DMS53 treated with DMSO at 0.1 percent for 48 hours (cell line): ENCODE results near the gene GRIK3.

ENCODE experiments used
- DNase-seq: peaks from one replicate; lab custom pipeline; 2025; ENCODE audit not compliant: unreplicated experiment; lab: John Stamatoyannopoulos, UW

Gene GRIK3

DNA sequence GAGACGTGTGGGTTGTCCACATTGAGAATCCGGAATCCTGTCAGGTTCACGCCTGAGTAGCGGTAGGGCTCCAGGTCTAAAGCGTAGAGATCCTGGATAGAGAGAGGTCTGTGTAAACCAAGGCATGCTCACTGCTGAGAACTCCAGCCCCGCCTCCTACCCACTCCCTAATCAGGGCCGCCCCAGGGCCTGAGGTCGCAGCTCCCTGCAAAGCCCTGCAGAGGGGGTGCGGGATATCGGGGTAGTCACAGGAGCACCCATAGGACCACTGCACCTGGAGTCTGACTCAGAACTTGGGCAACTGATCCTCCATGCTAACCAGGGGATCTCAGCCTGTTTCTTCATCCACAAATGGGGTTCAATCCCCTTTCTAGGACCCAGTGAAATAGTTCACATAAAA lies 174.4 kb downstream of the GRIK3 start:
- no peak for DNase-seq

GRCh38 chr1:36858981-36859380 lies 175.3 kb downstream of the GRIK3 start:
- no peak for DNase-seq

DNA sequence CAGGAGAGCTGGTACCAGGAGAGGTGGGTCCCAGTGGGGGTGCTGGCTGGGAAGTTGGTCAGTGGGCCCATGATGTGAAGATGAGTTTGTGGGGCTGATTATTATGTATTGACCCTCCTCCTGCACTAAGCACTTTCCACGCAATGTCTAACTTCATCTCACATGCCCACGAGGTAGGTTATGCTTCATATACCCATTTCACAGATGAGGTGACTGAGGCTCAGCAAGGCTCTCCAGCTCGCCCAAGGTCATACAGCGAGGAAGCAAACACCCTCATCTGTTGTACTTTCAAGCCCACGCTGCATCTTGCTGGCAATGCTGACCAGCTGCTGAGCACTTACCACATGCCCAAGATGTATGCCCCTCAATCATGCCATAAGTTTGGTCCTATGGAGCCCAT lies 175.8 kb downstream of the GRIK3 start:
- DNase-seq, result no peak

- DNase-seq, result no peak
Observed at GRCh38 chr1:36857754-36858153, 176.6 kb downstream of the GRIK3 start.

- no peak for DNase-seq
Observed at GRCh38 chr1:36855699-36856494, 178.4 kb downstream of the GRIK3 start.

GRCh38 chr1:36853638-36854037 lies 180.7 kb downstream of the GRIK3 start:
- no peak for DNase-seq

DNA sequence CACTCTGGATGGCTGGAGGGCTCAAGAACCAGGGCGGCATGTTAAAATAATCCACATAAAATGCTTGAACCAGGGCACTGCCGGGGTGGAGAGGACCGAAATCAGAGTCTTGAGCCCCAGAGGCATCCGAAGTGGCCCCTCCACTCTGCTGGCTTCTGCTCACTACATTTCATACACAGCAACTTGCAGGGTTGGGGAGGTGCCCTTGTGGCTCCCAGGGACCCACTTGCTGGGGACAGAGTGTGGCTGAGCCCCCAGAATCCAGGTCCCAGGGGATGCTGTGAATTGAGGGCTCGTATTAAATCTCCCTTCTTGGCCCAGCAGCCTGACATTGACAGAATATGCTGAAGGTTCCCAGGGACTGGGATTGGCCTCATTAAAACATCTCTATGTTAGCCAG lies 181.7 kb downstream of the GRIK3 start:
- DNase-seq, result no peak

GRCh38 chr1:36851595-36851994 lies 182.7 kb downstream of the GRIK3 start:
- DNase-seq, result no peak

DNA sequence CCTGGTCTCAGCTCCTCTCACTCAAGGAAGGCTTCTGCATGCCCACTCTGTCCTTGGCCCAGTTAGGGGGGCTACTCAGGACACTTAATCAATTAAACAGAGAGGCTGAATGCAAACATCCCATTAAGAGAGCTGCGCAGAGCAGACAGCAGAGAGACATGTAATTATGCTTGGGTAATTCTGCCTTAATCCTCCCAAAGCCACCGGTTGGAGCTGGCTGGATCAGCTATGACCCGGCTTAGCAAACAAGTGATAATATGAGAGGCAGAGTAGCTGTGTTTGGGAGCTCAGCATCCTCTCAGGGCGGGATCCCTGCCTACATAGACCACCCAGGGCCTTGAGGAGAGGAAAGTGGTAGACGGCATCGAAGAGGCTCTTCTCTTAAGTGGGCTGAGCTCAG lies 183.2 kb downstream of the GRIK3 start:
- DNase-seq, result no peak

GRCh38 chr1:36849956-36850355 lies 184.4 kb downstream of the GRIK3 start:
- no peak for DNase-seq

GRCh38 chr1:36847761-36848160 lies 186.6 kb downstream of the GRIK3 start:
- DNase-seq, result no peak

DNA sequence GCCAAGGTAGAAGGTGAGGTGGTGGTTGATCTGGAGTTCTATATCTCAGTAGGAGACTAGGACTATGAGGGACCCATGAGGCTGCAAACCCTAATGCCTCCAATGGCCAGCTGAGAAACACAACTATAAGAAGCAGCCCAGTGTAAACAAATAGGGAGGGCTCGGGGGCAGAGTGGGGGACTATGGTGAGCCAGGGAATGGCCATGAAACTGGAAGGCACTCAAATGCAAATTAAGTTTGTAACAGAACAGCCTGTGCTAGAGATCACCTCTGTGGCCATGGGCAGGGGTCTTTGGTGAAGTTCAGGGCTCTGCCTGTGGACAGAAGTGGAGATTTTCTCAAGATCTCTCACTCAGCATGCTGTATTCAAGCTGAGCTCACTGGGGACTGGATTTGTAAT lies 187.1 kb downstream of the GRIK3 start:
- no peak for DNase-seq

DNA sequence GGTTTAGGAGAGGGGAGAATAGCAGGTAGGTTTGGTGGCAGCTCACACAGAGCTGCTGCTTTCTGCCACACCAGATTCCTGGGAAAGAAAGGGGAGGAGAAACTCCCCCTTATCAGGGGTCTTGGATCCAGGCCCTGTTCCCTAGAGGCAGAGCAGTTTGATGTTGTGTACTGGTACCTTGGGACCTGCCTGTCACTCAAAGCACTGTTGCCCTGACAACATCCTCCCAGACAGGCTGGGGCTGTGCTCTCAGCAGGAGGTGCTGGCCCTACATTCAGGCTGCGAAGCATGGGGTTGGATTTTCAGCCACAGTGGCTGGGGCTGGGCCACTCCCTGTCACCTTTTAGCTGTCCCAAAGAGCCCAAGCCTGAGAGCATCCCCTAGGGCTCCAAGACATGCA lies 188.0 kb downstream of the GRIK3 start:
- no peak for DNase-seq

- no peak for DNase-seq
Observed at GRCh38 chr1:36845802-36846201, 188.5 kb downstream of the GRIK3 start.

- no peak for DNase-seq
Observed at GRCh38 chr1:36844917-36845316, 189.4 kb downstream of the GRIK3 start.

DNA sequence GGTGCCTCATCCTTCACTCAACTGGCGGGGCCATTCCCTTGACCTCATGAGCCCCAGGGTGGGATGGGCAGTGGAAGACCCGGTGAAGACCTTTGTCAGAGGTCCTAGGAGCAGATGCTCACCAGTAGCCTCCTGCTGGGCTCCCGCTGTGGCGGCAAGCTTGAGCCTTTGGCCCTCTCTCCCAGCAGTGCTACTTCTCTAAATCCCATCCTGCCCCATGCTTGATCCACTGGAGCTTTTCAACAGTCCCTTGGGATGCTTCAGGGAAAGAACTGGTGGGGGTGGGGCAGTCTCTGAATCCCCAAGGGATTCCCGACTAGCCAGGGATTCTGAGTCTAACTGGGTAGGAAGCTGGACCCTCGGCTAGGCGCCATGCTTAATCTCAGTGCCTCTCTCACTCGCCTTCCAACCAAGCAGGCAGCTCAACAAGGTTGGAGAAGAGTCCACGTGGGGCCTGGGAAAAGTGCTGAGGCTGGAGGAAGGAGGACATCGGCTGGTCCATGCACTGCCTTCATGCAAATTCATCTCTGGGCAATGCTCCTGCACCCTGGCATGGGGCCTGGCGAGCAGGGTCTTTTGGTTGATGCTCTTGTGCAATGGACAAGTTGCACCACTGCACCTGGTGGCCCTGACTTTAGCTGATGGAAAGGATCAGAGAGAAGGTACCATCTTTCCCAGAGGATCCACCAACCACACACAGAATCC lies 190.3 kb downstream of the GRIK3 start:
- DNase-seq, result no peak

DNA sequence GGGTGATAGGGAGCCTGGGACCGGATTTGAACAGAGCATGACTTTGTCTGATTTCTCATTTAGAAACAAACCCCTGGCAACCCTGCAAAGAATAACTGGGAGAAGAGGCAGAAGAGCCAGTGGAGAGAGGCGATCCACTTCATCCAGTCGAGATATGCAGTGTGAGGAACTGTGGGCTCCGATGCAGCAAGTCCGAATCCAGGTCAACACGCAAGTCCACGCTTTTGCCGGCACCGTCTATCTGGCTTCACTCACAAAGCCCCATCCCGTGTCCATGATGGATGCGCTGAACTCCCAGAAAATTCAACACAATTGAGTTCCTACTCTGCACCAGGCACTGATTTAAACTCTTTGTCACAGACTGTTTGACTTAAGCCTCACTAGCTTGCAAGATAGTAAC lies 191.3 kb downstream of the GRIK3 start:
- DNase-seq, result no peak

DNA sequence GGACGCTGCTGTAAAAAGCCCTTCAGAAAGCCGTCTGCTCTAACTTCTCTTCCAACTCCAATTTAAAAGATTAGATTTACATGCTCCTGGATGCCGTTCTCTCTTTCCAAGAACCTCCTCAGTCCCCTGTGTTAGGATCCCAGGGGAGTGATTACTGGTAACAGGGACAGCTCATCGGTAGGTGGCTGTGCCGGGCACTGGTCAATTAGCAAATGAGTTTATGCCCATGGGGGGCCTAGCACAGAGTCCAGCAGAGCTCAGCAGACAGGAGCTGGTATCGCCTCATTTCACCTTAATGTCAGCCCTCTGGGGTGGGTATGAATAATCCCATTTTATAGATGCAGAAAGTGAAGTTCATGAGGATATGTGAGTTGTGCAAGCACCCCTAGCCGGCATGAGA lies 191.9 kb downstream of the GRIK3 start:
- no peak for DNase-seq

GRCh38 chr1:36839485-36839884 lies 194.8 kb downstream of the GRIK3 start:
- DNase-seq, result no peak

DNA sequence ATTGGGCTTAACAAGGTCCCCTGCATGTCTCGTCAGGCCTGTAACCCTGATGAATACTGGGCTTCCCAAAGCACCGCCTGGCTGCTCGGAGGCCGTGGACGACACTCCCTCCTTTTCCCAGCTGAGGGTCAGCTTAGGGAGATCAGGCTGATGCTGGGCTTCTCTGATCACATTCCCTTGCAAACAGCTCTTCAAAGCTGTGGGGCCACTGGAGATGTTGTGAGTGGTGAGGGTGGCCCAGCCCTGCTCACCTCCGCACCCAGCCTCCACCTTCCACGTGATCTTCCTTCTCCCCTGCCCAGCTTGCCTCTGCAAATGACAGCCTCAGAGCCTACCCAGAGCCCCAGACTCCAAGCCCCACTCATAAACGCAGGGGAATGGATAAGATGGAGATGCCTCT lies 195.4 kb downstream of the GRIK3 start:
- DNase-seq, result no peak

DNA sequence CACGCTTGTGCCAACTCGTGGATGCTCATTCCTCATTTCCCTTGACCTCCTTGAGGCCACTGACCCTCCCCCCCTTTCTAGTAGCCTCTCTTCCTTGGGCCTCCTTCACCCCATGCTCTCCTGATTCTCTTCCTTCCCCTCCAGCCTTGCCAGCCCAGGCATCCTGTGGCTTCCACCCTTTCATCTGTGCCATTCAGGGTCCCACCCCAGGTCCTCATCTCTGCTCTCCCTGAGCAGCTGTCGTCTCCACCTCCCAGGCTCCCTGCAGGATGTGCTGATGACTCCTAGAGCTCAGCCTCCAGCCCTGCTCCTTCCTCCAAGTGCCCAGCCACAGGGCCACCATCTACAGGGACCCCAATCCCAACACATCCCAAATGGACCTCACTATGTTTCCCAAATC lies 197.4 kb downstream of the GRIK3 start:
- no peak for DNase-seq

GRCh38 chr1:36836196-36836883 lies 198.0 kb downstream of the GRIK3 start:
- no peak for DNase-seq
